Stromal cell of bone marrow (primary cell): ENCODE results near the gene SMYD3.
"Not testable (repeated sequence)": the region's sequence is repeated elsewhere in the genome, so short reads cannot be mapped to it uniquely, and the experiment has no call there.

Source experiments
- DNase-seq: peaks from one replicate; pipeline ENCODE4 v3.0.0-alpha.2; 2012; ENCODE audit warnings: low read depth

SMYD3 gene

GRCh38 chr1:245804696-245805095 lies 702.4 kb downstream of the SMYD3 start:
- no peak for DNase-seq

GRCh38 chr1:245803666-245804037 lies 703.4 kb downstream of the SMYD3 start:
- no peak for DNase-seq

DNA sequence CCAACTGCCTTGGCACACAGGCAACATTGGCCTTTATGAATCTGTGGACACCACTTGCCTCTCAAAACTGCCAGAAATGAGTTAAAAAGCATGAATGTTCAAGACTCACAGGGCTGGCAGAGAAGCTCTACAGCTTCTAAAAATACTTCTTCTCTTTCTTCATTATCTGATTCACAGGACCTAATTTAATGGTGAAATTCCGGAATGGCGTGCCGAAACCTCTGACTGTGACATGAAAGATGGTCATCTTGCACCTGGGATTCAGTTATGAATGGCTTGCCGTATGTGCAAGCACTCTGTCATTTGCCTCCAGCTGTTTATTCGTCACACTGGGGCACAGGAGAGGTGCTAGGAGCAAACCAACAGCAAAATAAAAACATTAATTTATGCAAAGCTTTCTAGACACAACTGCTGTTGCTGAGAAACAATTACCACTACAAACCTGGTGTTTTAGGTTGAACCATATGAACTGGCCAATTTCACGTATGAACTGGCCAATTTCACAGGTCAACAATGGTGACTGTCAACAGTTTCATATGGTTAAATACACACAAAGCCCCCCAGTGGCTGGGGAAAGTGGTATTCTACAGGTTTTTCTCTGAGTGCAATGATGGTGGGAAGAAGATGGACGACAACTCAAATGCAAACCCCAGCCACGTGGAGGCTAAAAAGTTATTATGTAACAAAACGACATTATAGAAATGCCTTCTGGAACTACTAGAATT lies 704.0 kb downstream of the SMYD3 start:
- DNase-seq = no peak

- DNase-seq = no peak
Observed at GRCh38 chr1:245800901-245801605, 706.0 kb downstream of the SMYD3 start.

- DNase-seq = no peak
Observed at GRCh38 chr1:245798349-245798711, 708.7 kb downstream of the SMYD3 start.

DNA sequence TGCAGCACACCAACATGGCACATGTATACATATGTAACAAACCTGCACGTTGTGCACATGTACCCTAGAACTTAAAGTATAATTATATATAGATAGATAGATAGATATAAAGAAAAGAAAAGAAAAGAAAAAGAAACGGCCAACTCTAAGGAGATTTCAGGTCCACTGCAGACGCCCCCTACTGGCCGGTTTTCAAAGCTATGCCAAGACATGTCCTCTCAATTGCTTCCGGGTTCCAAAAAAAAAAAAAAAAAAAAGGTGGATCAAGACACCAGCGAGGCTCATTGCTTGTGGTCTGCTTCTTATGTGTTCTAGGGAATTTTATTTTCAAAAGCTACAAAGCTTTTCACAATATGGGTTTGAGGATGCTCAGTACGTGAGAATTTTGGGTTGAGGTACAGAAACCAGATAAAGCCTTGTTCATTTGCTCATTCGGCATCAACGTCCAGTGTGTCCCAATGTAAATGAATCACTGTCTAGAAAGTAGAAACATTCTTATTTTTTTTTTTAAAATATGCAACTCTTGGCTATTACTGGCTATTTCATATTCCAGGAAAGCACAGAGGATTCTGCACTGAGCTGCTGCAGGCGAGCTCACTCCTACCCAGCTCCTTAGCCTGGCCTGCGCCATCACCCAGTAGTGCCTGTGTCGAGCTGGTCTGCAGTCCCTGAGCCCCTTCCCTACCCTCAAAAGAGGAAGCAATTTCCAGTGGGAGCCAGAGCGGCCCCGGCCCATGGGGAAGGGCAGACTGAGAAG lies 709.3 kb downstream of the SMYD3 start:
- no peak for DNase-seq

DNA sequence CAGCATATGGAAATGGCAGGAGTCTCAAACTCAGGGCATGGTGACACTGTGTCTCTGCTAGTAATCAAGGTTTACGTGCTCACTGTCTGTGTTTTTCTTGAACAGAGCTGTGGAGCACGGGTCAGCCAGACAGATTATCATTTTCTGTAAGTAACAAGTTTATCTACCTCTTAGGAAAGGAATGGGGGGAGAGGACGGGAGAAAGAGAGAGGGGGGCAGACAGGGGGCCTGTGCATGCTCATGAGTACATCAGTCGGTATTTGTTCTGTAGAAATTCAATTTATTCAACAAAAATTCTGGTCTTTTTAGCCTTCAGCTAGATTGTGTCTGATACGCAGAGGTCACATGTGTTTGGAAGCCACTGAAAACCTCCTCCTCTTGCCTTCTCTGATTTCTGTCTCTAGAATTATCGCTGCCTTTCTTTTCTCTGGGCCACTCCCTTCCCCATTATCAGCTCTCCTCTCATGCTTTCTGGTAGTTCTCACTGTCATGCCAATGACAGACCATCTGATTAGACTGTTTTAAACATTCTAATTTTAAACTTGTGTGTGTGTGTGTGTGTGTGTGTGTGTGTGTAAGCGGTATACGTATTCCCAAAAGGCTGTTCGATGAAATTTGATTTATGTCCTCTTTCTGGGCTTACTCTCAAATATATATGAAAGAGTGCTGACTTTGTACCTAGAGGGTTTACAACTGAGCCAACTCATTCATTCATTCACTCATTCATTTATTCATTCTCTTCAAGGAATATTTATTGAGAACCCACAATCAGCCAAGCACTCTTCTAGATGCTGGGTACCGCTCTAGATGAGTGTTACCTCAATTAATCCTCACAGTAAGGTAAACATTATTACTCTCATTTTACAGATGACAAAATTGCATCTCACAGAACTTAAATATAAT lies 715.4 kb downstream of the SMYD3 start:
- DNase-seq = no peak

- DNase-seq = peak; percentile 68
Observed at GRCh38 chr1:245790441-245790840, 716.6 kb downstream of the SMYD3 start.

DNA sequence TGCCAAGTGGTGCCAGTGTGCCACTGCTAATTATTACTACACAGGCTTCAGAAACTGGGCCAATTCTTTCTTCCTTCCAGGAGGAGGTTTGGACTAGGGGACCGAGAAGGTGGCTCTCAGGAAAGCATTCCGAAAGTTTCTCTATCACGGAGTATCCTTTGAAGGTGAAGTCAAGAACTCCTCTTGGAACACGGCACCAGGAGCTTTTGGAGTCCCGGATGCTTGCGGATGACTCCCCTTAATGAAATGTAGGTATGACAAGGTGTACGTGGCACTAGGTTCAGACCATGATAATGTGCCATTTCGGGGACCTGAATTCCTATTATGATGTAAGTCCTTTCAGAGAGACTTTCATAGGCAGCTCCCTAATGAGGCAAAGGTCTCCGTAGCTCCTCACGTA lies 718.2 kb downstream of the SMYD3 start:
- DNase-seq = no peak

DNA sequence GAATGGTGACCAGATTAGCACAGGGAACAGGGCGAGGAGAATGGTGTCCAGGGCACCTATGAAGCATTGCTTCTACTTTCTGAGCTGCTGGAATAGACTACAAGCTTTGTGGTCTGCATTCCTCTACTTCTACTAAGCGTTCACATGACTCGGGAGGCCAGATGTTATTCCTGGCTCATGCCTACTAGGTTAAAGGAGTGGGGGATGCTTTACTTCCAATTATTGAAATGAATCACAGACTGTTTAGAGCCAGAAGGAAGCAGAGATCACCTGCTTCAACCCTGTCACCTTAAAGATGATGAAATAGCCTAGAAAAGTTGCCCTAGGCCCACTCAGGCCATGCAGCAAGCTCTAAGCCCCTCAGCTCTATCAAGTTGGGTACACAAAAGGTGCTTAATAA lies 718.8 kb downstream of the SMYD3 start:
- DNase-seq = peak; percentile 91

DNA sequence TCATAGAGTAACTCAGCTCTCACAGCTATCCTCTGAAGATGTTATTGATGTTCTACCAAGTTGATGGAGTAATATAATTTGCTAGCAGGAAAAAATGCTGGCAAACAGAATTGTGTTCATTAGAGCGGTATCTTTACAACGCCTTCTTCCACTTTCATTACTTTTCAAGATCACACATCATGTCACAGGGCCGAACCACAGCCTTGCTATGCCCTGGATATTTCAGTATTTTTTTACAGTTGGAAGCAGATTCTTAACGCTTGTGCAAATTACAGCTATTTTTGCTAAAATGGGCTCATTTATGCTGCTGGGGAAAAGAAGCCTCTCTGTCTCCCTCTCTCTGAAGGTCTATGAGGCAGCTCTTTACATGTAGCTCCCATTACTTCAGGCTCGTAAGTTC lies 720.1 kb downstream of the SMYD3 start:
- DNase-seq = no peak

DNA sequence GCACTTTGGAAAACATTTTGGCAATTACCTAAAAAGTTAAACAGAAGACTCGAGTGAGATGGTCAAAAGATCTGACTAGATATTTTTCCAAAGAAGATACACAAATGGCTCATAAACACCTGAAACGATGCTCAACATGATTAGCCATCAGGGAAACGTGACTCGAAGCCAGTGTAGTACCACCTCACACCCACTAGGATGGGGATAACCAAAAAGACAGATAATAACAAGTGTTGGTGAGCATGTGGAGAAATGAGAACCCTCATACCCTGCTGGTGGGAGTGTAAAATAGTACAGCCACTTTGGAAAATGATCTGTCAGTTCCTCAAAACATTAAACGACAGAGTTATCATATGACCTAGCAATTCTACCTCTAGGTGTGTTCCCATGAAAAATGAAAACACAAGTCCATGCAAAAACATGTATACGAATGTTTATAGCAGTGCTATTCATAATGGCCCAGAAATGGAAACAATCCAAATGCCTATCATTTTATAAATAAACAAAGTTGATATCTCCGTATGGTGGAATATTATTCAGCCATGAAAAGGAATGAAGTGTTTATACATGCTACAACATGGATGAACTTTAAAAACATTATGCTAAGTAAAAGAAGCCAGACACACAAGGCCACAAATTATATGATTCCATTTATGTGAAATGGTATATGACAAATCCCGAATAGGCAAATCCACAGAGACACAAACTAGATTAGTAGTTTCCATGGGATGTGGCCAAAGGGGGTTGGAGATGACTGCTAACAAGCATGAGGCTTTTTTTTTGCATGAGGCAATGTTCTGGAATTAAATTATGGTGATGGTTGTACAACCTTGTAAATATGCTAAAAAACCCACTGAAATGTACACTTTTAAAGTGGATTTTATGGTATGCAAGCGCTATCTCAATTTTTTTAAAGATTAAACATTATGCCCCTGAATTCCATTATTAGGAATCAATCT lies 727.0 kb downstream of the SMYD3 start:
- DNase-seq = no peak

DNA sequence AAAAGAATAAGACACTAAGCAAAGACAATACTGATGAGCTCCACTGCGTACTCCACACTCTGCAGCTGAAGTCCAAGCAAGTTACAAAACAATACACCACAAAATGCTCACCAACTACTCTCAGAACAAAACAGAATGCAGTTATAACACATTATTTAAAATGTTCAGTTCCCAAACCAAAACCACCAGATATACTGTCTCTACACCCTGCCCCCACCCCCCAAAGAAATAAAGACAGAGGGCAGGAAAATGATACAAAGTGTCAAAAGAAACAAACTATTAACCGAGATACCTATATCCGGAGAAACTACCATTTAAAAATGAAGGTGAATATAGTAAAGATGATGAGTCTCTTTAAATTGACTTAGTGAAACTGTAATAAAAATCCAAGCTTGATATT lies 729.3 kb downstream of the SMYD3 start:
- no peak for DNase-seq

DNA sequence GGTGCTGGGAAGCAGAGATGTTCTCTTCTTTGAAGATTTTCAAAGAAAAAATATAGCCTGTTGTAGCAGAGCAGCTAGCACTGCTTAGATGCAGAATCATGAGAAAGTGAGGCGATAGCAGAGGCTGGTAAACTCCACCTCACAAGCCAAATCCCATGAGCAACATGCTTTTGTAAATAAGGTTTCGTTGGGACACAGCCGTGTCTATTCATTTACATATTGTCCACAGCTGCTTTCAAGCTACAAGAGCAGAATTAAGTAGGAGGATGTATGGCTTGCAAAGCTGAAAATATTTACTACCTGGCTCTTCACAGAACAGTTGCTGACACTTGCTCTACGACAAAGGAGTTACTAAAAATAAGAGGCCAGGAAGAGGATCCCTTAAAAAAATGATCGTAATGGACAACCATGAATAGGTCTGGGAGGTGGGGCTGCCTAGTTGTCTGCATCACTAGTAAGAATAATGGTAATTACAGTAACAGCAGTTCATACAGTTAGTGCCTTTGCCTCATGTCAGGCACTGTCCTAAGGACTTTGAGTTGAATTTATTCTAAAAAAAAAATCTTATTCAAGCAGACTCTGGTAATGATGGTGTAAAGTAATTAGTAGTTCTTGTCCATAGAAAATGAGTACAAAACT lies 730.3 kb downstream of the SMYD3 start:
- no peak for DNase-seq

DNA sequence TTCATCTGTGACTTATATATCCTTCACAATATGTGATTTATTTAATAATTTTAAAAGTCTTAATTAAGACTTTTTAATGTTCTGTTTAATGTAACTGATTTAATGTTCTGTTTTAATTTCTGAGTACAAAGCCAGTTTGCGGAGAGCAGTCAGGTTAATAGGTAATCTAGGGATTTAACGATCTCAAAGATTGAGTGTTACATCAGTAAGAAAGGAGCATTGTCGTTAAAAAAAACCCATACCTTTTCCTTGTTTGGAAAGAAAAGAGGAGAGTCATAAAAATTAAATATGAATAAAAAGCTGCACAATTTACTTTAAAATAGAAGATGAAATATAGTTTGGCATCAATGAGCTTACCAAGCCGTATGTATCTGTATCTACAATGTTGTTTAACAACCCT lies 730.9 kb downstream of the SMYD3 start:
- no peak for DNase-seq

DNA sequence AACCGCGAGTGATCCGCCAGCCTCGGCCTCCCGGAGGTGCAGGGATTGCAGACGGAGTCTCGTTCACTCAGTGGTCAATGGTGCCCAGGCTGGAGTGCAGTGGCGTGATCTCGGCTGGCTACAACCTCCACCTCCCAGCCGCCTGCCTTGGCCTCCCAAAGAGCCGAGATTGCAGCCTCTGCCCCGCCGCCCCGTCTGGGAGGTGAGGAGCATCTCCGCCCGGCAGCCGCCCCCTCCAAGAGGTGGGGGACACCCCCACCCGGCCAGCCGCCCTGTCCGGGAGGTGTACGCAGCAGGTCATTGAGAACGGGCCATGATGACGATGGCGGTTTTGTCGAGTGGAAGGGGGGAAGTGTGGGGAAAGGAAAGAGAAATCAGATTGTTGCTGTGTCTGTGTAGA lies 732.1 kb downstream of the SMYD3 start:
- not testable (repeated sequence) for DNase-seq

GRCh38 chr1:245774196-245774595 lies 732.9 kb downstream of the SMYD3 start:
- DNase-seq = no peak

GRCh38 chr1:245773344-245773743 lies 733.7 kb downstream of the SMYD3 start:
- DNase-seq = no peak

- no peak for DNase-seq
Observed at GRCh38 chr1:245772739-245773138, 734.3 kb downstream of the SMYD3 start.

DNA sequence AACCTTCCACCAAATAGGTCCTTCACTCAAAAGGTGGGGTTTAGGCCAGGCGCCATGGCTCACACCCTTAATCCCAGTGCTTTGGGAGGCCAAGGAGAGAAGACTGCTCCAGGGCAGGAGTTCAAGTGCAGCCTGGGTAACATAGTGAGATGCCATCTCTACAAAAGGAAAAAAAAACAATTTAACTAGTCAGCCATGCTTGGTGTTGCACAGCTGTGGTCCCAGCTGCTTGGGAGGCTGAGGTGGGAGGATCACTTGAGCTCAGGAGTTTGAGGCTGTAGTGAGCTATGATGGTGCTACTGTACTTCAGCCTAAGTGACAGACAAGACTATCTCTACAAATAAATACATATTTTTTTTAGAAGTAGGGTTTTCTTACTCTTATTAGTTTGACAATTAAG lies 734.8 kb downstream of the SMYD3 start:
- DNase-seq = no peak
